ENCODE measurements around the gene MOV10. TPM values are rescaled to one million over a fixed set of nuclear protein-coding genes. Genes with fewer than 3 reads are reported as not detected.

MOV10 gene
- total RNA-seq, 2 donors from 2014 or later = 47.0 to 169 TPM

- Histone ChIP-seq H3K4me1 (replicated peaks) (no peaks in the 10 kb centered on the region), H3K9me3 (no peaks in the 10 kb centered on the region), H3K27me3 (replicated peaks; ENCODE audit: insufficient read depth) (no peaks in the 10 kb centered on the region), H3K27ac (no peak overlapping the region), H3K36me3 (no peaks in the 10 kb centered on the region), H3K4me3 (no peak overlapping the region)
- DNase-seq (ENCODE audit: low spot score) = no peak
- TF ChIP-seq POLR2AphosphoS5 (IDR thresholded peaks at IDR 0.05) (no peak), CTCF (IDR thresholded peaks at IDR 0.05) (no peak), POLR2A (IDR thresholded peaks at IDR 0.05) (no peak)
- WGBS = 95% methylated on average over 4 of the region's 4 CpGs
- intact Hi-C loops (cut with DNase I) = loop anchor here (10.0 kb wide), 1 partner anchor 173 kb away; the partner anchor contains the start of gene WNT2B
Measured at GRCh38 chr1:112677501-112677900, 3.0 kb downstream of the MOV10 start.

GRCh38 chr1:112678605-112679004 lies 4.1 kb downstream of the MOV10 start:
- intact Hi-C loops (cut with DNase I) = loop anchor here (10.0 kb wide), 1 partner anchor 174 kb away; the partner anchor contains the start of gene WNT2B
- Histone ChIP-seq H3K9me3 (no peaks in the 10 kb centered on the region), H3K36me3 (no peaks in the 10 kb centered on the region), H3K4me1 (replicated peaks) (no peaks in the 10 kb centered on the region), H3K27me3 (replicated peaks; ENCODE audit: insufficient read depth) (no peaks in the 10 kb centered on the region), H3K4me3 (no peak overlapping the region), H3K27ac (no peak overlapping the region)
- 84% methylated on average over 3 of the region's 3 CpGs for WGBS
- TF ChIP-seq POLR2AphosphoS5 (IDR thresholded peaks at IDR 0.05) (no peak), CTCF (IDR thresholded peaks at IDR 0.05) (no peak), POLR2A (IDR thresholded peaks at IDR 0.05) (no peak)
- DNase-seq (ENCODE audit: low spot score) = no peak

GRCh38 chr1:112685913-112686312 lies 11.5 kb downstream of the MOV10 start:
- TF ChIP-seq POLR2A (IDR thresholded peaks at IDR 0.05) (no peak), POLR2AphosphoS5 (IDR thresholded peaks at IDR 0.05) (no peak), CTCF (IDR thresholded peaks at IDR 0.05) (no peak)
- Histone ChIP-seq H3K27ac (no peak overlapping the region), H3K4me3 (no peak overlapping the region), H3K4me1 (replicated peaks) (no peaks in the 10 kb centered on the region), H3K27me3 (replicated peaks; ENCODE audit: insufficient read depth) (no peaks in the 10 kb centered on the region), H3K36me3 (peaks cover 0 to 3% of the 10 kb centered on the region in 2 donors), H3K9me3 (no peaks in the 10 kb centered on the region)
- no peak for DNase-seq (ENCODE audit: low spot score)
- intact Hi-C loops (cut with DNase I) = no loop called here
- 91% methylated on average over 5 of the region's 5 CpGs for WGBS

- intact Hi-C loops (cut with DNase I) = no loop called here
- DNase-seq (ENCODE audit: low spot score) = no peak
Measured at GRCh38 chr1:112686417-112686816, 12.0 kb downstream of the MOV10 start.

More at GRCh38 chr1:112686417-112686816, 12.0 kb downstream of the MOV10 start:
- TF ChIP-seq CTCF (IDR thresholded peaks at IDR 0.05) = no peak
- TF ChIP-seq POLR2AphosphoS5 (IDR thresholded peaks at IDR 0.05) = no peak
- no peak for TF ChIP-seq POLR2A (IDR thresholded peaks at IDR 0.05)
- Histone ChIP-seq H3K4me3 (no peak overlapping the region), H3K4me1 (replicated peaks) (no peaks in the 10 kb centered on the region), H3K9me3 (no peaks in the 10 kb centered on the region), H3K27ac (no peak overlapping the region), H3K27me3 (replicated peaks; ENCODE audit: insufficient read depth) (no peaks in the 10 kb centered on the region), H3K36me3 (peaks cover 0 to 3% of the 10 kb centered on the region in 2 donors)
- WGBS = 85% methylated on average over 3 of the region's 3 CpGs
